ENCODE results near the gene NGEF.

NGEF gene

DNA sequence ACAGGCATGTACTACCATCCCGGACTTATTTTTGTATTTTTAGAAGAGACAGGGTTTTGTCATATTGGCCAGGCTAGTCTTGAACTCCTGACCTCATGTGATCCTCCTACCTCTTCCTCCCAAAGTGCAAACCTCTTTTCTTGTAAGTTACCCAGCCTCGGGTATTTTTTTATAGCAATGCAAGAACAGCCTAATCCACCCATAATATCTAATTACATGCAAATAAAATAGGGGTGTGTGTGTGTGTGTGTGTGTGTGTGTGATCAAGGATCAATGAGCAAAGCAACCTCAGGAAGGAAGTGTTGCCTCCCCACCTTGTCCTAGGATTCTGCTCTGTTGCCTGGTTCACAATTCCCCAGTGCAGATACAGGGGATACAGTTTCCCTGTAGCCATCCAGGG, 45.6 kb downstream of the NGEF start:
- no peak for DNase-seq (ENCODE audit: low read depth)
- no peak overlapping the region for H3K4me3 ChIP-seq (ENCODE audit: low read length)
- TF ChIP-seq, protein P1, sequence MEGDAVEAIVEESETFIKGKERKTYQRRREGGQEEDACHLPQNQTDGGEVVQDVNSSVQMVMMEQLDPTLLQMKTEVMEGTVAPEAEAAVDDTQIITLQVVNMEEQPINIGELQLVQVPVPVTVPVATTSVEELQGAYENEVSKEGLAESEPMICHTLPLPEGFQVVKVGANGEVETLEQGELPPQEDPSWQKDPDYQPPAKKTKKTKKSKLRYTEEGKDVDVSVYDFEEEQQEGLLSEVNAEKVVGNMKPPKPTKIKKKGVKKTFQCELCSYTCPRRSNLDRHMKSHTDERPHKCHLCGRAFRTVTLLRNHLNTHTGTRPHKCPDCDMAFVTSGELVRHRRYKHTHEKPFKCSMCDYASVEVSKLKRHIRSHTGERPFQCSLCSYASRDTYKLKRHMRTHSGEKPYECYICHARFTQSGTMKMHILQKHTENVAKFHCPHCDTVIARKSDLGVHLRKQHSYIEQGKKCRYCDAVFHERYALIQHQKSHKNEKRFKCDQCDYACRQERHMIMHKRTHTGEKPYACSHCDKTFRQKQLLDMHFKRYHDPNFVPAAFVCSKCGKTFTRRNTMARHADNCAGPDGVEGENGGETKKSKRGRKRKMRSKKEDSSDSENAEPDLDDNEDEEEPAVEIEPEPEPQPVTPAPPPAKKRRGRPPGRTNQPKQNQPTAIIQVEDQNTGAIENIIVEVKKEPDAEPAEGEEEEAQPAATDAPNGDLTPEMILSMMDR (conservative IDR thresholded peaks at IDR 0.05; ENCODE audit: low read length), result no peak

GRCh38 chr2:232966122-232966521, 46.9 kb downstream of the NGEF start:
- TF ChIP-seq, protein P1 (conservative IDR thresholded peaks at IDR 0.05; ENCODE audit: low read length), result no peak
- no peak for DNase-seq (ENCODE audit: low read depth)
- no peak overlapping the region for H3K4me3 ChIP-seq (ENCODE audit: low read length)

DNA sequence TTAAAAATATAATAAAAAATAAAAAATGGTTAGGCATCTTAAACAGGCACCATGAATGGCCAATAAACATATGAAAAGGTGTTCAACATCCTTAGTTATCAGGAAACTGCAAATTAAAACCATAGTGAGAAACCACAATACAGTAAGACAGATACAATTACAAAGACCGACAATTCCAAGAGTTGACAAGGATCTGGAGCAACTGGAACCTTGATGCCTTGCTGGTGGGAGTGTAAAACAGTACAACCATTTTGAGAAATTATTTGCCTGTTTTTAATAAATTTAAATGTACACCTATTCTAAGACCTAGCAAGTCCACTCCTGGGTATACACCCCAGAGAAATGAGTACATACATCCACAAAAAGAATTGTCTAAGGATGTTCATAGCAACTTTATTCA, 49.1 kb downstream of the NGEF start:
- DNase-seq (ENCODE audit: low read depth), result no peak
- no peak overlapping the region for H3K4me3 ChIP-seq (ENCODE audit: low read length)
- TF ChIP-seq, protein P1 (conservative IDR thresholded peaks at IDR 0.05; ENCODE audit: low read length), result no peak

GRCh38 chr2:232960862-232961261, 52.2 kb downstream of the NGEF start:
- H3K4me3 ChIP-seq (ENCODE audit: low read length), result no peak overlapping the region
- TF ChIP-seq, protein P1 (conservative IDR thresholded peaks at IDR 0.05; ENCODE audit: low read length), result no peak
- no peak for DNase-seq (ENCODE audit: low read depth)

DNA sequence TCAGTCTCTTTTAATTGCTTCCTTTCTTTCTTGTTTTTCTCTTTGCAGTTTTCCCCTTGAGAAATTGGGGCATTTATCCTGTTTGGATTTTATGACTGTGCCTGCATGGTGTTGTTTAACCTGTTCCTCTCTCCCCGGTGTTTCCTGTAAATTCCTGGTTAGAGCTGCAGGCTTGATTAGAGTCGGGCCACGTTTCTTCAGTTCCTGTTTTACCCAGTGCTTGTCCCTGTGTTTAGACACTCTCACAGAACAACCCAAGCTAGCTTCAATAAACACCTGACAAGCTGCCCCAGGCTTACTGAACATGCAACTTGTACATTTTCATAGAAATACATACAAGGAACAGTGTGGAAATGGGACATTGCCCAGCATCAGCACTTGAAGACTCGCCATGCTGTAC, 53.9 kb downstream of the NGEF start:
- DNase-seq (ENCODE audit: low read depth), result no peak
- H3K4me3 ChIP-seq (ENCODE audit: low read length), result no peak overlapping the region
- TF ChIP-seq, protein P1 (conservative IDR thresholded peaks at IDR 0.05; ENCODE audit: low read length), result no peak

DNA sequence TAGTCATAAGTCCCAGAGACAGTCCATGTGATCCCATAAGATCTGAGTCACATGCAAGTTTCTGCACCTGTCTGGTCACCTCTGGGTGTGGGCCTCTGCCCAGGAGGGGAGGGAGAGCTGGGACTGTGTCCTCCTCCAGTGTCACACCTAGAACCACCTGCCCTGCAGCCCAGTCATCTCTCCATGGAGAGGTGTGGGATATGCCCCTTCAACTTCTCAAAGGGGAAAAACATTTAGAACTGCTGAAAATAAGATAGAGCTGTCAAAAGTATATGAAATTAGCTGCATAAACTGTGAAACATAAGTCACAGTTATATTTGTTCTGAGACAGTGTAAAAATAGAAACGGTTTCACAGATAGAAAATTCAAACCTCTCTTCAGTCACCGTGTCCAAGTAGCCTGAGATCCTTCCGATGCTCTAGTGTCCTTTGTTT, 55.4 kb downstream of the NGEF start:
- no peak overlapping the region for H3K4me3 ChIP-seq (ENCODE audit: low read length)
- no peak for DNase-seq (ENCODE audit: low read depth)
- TF ChIP-seq, protein P1 (conservative IDR thresholded peaks at IDR 0.05; ENCODE audit: low read length), result no peak

GRCh38 chr2:232955856-232956255, 57.2 kb downstream of the NGEF start:
- TF ChIP-seq, protein P1 (conservative IDR thresholded peaks at IDR 0.05; ENCODE audit: low read length), result no peak
- DNase-seq (ENCODE audit: low read depth), result no peak

More at GRCh38 chr2:232955856-232956255, 57.2 kb downstream of the NGEF start:
- H3K4me3 ChIP-seq (ENCODE audit: low read length), result no peak overlapping the region

Data from AG10803 (cell line).